ENCODE data around the gene DNASE1L3. TPM values are rescaled to one million over a fixed set of nuclear protein-coding genes. Genes with fewer than 3 reads are reported as not detected.

DNASE1L3 gene
- total RNA-seq, 4 donors from 2014 or later = 1.2 to 11.5 (median 2.4) TPM

GRCh38 chr3:58158442-58159153 is 52.2 kb downstream of the DNASE1L3 start:
- TF ChIP-seq CTCF (IDR thresholded peaks at IDR 0.05; ENCODE audit: low read depth) = no peak

- TF ChIP-seq CTCF (IDR thresholded peaks at IDR 0.05; ENCODE audit: low read depth) = no peak
These were observed 53.1 kb downstream of the DNASE1L3 start for GRCh38 chr3:58157700-58158099.

- no peak for TF ChIP-seq CTCF (IDR thresholded peaks at IDR 0.05; ENCODE audit: low read depth)
These were observed 54.9 kb downstream of the DNASE1L3 start for GRCh38 chr3:58155838-58156237.

- no peak for TF ChIP-seq CTCF (IDR thresholded peaks at IDR 0.05; ENCODE audit: low read depth)
These were observed 55.9 kb downstream of the DNASE1L3 start for GRCh38 chr3:58154626-58155449.

- no peak for TF ChIP-seq CTCF (IDR thresholded peaks at IDR 0.05; ENCODE audit: low read depth)
These were observed 57.4 kb downstream of the DNASE1L3 start for GRCh38 chr3:58153371-58153770.

- no peak for TF ChIP-seq CTCF (IDR thresholded peaks at IDR 0.05; ENCODE audit: low read depth)
These were observed 58.4 kb downstream of the DNASE1L3 start for GRCh38 chr3:58152225-58153015.

- no peak for TF ChIP-seq CTCF (IDR thresholded peaks at IDR 0.05; ENCODE audit: low read depth)
These were observed 59.1 kb downstream of the DNASE1L3 start for GRCh38 chr3:58151637-58152036.

Measured in subcutaneous adipose tissue (tissue), 4 donors.